Epithelial cell of proximal tubule (primary cell): ENCODE results near the gene UPK3BL2. TPM values are rescaled to one million over a fixed set of nuclear protein-coding genes. Genes with fewer than 3 reads are reported as not detected.
"Not testable (repeated sequence)": the region's sequence is repeated elsewhere in the genome, so short reads cannot be mapped to it uniquely, and the experiment has no call there.

ENCODE experiments used
- DNase-seq: peaks from one replicate; pipeline ENCODE4 v3.0.0-alpha.2; 2011; ENCODE audit warnings: low read depth
- H3K4me3 ChIP-seq: 2 replicates; pipeline ENCODE4 v1.5.1; 2011; ENCODE audit warnings: low read depth, mild to moderate bottlenecking, low read length
- total RNA-seq: library from RNA; depleted of rRNA; stranded (reverse); fragments of >200 nt; gene quantifications from 2 replicates; pipeline ENCODE4 v1.2.3, GENCODE V29; 2015

The UPK3BL2 gene
- total RNA-seq, 1 donor from 2014 or later: 1.0 TPM

DNA sequence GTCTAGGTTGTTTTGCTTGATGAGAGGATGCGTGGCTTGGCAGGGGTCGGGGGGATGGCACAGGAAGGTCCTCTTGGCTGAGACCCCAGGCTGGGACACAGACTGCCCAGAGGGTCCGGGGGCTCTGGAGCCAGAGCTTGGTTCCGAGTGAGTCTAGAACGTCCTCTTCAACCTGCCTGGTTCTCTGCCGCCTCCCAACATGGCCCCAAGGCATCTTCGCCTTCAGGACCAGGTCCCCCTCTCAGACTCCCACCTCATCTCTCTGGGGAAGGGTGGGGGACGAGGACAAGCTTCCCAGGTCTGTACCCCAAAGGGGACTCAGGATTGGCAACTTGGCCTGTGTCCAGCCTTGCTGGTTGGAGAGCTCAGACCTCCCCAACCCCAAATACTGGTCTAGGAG lies 1.4 kb downstream of the UPK3BL2 start:
- not testable (repeated sequence) for DNase-seq

GRCh38 chr7:102540604-102541003 lies 2.9 kb downstream of the UPK3BL2 start:
- not testable (repeated sequence) for H3K4me3 ChIP-seq, DNase-seq

More for the DNA sequence above, 1.4 kb downstream of the UPK3BL2 start:
- not testable (repeated sequence) for H3K4me3 ChIP-seq

DNA sequence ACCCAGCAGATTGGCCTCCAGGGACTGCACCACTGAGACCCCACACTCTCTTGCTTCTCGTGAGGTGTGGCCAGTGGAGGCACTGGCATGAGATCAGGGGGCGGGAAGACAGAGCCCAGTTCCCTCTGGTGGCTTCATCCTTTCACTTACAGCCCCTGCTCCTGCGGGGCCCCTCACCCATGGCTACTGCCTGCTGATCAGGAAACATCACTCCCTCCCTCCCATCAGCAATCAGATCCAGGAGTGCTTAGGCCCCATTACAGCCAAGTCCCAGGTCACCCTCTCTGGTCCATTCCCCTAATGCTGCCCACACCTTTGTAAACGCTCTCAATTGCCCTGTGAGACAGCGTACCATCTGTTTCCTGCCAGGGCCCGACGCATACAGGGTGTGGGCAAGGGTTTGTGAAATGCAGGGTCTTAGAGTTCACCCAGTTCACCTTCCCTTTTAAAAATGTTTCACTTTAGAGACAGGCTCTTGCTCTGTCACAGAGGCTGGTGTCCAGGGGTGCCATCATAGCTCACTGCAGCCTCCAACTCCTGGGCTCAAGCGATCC lies 8.4 kb downstream of the UPK3BL2 start:
- DNase-seq, H3K4me3 ChIP-seq: not testable (repeated sequence)

- not testable (repeated sequence) for H3K4me3 ChIP-seq, DNase-seq
Observed at GRCh38 chr7:102532127-102532526, 11.4 kb downstream of the UPK3BL2 start.

DNA sequence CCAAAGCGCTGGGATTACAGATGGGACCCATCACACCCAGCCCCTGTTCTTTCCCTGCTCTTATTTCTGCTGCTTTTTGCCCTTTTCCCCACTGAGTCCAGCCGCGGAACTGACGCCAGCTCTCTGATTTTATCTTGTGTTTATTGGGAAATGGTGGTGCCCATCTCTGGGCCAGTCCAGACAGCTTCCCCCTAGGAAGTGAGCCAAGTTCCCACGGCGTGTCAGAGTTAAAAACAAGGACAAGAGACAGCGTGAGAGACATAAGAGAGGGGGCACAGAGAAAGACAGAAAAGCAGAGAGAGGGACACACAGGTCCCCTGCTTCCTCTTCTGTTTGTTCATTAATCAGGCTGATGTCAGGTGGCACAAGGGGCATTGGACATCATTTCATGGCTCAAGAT lies 11.9 kb downstream of the UPK3BL2 start:
- not testable (repeated sequence) for DNase-seq, H3K4me3 ChIP-seq

DNA sequence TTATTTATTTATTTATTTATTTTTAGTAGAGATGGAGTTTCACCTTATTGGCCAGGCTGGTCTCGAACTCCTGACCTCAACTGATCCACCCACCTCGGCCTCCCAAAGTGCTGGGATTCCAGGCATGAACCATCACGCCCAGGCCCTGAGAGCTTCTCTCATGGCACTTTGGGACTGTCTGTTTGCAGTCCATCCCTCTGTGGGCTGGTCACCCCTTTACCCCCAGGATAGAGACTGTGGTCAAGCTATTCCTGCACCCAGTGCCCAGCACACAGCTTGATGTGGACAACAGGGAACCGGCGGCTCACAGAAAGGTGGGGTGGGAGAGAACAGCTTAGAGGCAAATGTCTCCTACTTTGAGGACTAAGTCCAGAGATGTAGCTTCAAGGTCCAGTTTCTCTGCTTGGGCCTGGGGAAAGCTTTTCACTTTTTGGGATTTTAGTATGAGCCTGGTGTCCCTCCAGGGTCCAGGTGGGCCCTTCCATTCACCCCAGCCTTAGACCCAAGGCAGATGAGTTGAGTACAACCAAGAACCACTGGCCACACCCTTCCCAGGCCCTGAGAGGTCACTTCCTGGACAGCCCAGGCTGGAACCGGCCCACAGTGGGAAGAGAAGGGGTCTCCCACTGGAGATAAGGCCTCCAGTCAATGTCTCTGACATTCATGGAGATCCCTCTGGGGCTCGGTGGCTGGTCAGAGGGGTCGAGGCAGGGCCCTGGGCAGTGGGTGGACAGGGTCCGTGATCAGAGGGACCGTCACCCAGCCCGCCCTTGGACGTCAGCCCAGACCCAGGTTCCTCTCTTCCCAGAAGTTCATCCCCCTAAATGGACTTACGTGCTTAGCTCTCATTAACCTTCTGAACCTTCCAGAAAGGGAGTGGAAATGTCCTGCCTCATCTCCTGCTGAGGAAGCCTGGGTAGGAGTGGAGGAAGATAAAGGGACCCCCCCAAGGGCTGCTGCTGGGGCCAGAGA lies 15.4 kb downstream of the UPK3BL2 start:
- not testable (repeated sequence) for DNase-seq, H3K4me3 ChIP-seq

- not testable (repeated sequence) for H3K4me3 ChIP-seq, DNase-seq
Observed at GRCh38 chr7:102527182-102527581, 16.3 kb downstream of the UPK3BL2 start.

- DNase-seq, H3K4me3 ChIP-seq: not testable (repeated sequence)
Observed at GRCh38 chr7:102524803-102525202, 18.7 kb downstream of the UPK3BL2 start.

DNA sequence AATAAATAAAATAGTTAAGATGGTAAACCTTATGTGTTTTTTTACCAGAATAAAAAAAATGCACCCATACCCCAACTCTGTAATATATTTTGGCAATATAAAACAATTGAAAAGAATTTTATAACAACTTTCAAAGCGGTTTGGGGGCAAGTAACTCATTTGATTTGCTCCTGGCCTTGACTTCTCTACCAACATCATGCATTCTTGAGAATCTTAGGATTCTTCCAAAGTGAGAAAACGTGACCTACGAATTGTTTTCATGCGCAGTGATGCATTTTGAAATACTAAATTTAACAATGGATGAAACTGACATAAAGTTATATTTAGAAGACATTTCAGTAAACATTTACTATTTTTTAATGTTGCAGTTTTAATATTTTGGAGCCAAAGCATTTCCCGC lies 22.7 kb downstream of the UPK3BL2 start:
- not testable (repeated sequence) for DNase-seq

GRCh38 chr7:102517550-102518147 lies 25.8 kb downstream of the UPK3BL2 start, which contains the start of gene RASA4B:
TSS of gene RASA4B (minus strand) at chr7:102517777. CDS start at chr7:102517710, 67 bp downstream.
- not testable (repeated sequence) for DNase-seq
- peak within 1 kb of the TSS; percentile 28 for H3K4me3 ChIP-seq

More for the DNA sequence above, 22.7 kb downstream of the UPK3BL2 start:
- H3K4me3 ChIP-seq: not testable (repeated sequence)

DNA sequence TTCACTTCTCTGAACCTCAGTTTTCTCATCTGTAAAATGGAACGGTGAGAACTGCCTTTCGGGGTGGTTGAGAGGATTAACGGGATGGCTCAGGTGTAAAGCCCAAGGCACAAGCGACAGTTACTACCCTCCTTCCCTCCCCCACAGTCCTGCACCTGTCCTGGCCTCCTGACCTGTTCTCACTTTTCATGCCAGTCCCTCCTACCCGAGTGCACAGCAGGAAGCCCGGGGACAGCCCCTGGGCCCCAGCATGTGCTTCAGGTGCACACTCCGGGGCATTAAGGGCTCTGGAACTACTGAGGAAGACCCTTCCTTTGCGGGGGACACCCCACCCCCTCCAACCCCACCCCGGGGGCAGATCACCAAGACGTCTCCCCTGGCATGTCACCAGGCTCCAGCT lies 26.5 kb downstream of the UPK3BL2 start:
- not testable (repeated sequence) for DNase-seq, H3K4me3 ChIP-seq

- DNase-seq, H3K4me3 ChIP-seq: not testable (repeated sequence)
Observed at GRCh38 chr7:102515889-102516288, 27.6 kb downstream of the UPK3BL2 start.

- DNase-seq, H3K4me3 ChIP-seq: not testable (repeated sequence)
Observed at GRCh38 chr7:102514881-102515721, 28.4 kb downstream of the UPK3BL2 start.

- peak; percentile 0 for DNase-seq
- H3K4me3 ChIP-seq: peak overlapping the region; percentile 15
Observed at GRCh38 chr7:102512642-102513221, 30.8 kb downstream of the UPK3BL2 start.

GRCh38 chr7:102511860-102512522 lies 31.5 kb downstream of the UPK3BL2 start:
- DNase-seq: not testable (repeated sequence)

DNA sequence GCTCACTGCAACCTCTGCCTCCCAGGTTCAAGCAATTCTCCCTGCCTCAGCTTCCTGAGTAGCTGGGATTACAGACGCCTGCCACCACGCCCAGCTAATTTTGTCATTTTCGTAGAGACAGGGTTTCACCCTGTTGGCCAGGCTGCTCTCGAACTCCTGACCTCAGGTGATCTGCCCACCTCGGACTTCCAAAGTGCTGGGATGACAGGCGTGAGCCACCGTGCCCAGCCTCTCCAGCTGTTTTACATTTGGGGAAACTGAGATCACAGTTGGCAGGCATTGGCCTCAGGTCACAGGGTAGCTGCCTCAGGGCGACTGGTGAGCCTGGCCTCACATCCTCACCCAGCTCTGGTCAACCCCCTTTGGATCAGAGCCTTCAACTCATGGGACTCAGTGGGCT lies 32.9 kb downstream of the UPK3BL2 start:
- H3K4me3 ChIP-seq, DNase-seq: not testable (repeated sequence)

More at GRCh38 chr7:102511860-102512522, 31.5 kb downstream of the UPK3BL2 start:
- not testable (repeated sequence) for H3K4me3 ChIP-seq

GRCh38 chr7:102507410-102508088 lies 35.9 kb downstream of the UPK3BL2 start:
- DNase-seq, H3K4me3 ChIP-seq: not testable (repeated sequence)
